Mammary epithelial cell (primary cell): ENCODE results near the gene CD82.

ENCODE experiments used
- CTCF ChIP-seq, 2 donors: IDR thresholded peaks in 1 of 2; conservative IDR thresholded peaks in 1 of 2; 2 replicates each; pipeline ENCODE4 v1.5.1; 2011 to 2012; ENCODE audit warnings: inconsistent platforms in 2 of 2, low read length in 2 of 2, mild to moderate bottlenecking in 2 of 2, control low read depth in 1 of 2, low read depth in 1 of 2; ENCODE audit not compliant: insufficient read depth in 1 of 2; ENCODE audit errors: extremely low read depth in 1 of 2
- EZH2 ChIP-seq: IDR thresholded peaks from 2 replicates; pipeline ENCODE4 v1.6.1; 2012; ENCODE audit warnings: low read length, inconsistent platforms, borderline replicate concordance

GRCh38 chr11:44572436-44572835 lies 7.0 kb downstream of the CD82 start:
- TF ChIP-seq CTCF (conservative IDR thresholded peaks at IDR 0.05 in 1 of 2, IDR thresholded peaks at IDR 0.05 in 1 of 2; ENCODE audit: extremely low read depth in 1 of 2, insufficient read depth in 1 of 2, low read depth in 1 of 2, low read length in 2 of 2), result no peak
- no peak for TF ChIP-seq EZH2
